Endodermal cell (in vitro differentiated cells): ENCODE measurements around the gene TIAL1. TPM values are rescaled to one million over a fixed set of nuclear protein-coding genes. Genes with fewer than 3 reads are reported as not detected.

Experiments
- DNase-seq: peaks from one replicate; pipeline ENCODE4 v3.0.0-alpha.2; 2017
- H3K27ac ChIP-seq: 2 replicates; pipeline ENCODE4 v1.5.1; 2013; ENCODE audit warnings: mild to moderate bottlenecking, low read depth, low read length, moderate library complexity
- H3K27me3 ChIP-seq: 2 replicates; pipeline ENCODE4 v1.6.1; 2013; ENCODE audit warnings: mild to moderate bottlenecking, low read length, moderate library complexity; ENCODE audit not compliant: insufficient read depth, control insufficient read depth, poor library complexity, severe bottlenecking
- H3K36me3 ChIP-seq: 2 replicates; pipeline ENCODE4 v1.7.0; 2013; ENCODE audit warnings: mild to moderate bottlenecking, low read length, moderate library complexity; ENCODE audit not compliant: control insufficient read depth, insufficient read depth
- H3K4me1 ChIP-seq: one replicate; pipeline ENCODE4 v1.7.0; 2013; ENCODE audit warnings: low read length; ENCODE audit not compliant: control insufficient read depth, insufficient read depth
- H3K4me3 ChIP-seq: 2 replicates; pipeline ENCODE4 v1.5.1; 2013; ENCODE audit warnings: mild to moderate bottlenecking, low read length, moderate library complexity
- H3K9ac ChIP-seq: 2 replicates; pipeline ENCODE4 v1.6.1; 2013; ENCODE audit warnings: mild to moderate bottlenecking, low read length, moderate library complexity; ENCODE audit not compliant: poor library complexity, severe bottlenecking; ENCODE audit errors: extremely low read depth
- H3K9me3 ChIP-seq: 2 replicates; pipeline ENCODE4 v1.6.1; 2013; ENCODE audit warnings: mild to moderate bottlenecking, low read length, moderate library complexity; ENCODE audit not compliant: control insufficient read depth
- H3K27ac Mint-ChIP-seq: 2 replicates; pipeline ENCODE4 v1.8.0; 2020; ENCODE audit warnings: mixed read lengths
- H3K27me3 Mint-ChIP-seq: 2 replicates; pipeline ENCODE4 v1.8.0; 2021; ENCODE audit warnings: mild to moderate bottlenecking, mixed read lengths; ENCODE audit not compliant: insufficient read depth
- H3K36me3 Mint-ChIP-seq: 2 replicates; pipeline ENCODE4 v1.8.0; 2020; ENCODE audit warnings: low read depth, mixed read lengths
- H3K4me1 Mint-ChIP-seq: 2 replicates; pipeline ENCODE4 v1.8.0; 2020; ENCODE audit warnings: mixed read lengths
- H3K4me3 Mint-ChIP-seq: 2 replicates; pipeline ENCODE4 v1.8.0; 2020; ENCODE audit warnings: mild to moderate bottlenecking, moderate library complexity, mixed read lengths
- H3K9me3 Mint-ChIP-seq: 2 replicates; pipeline ENCODE4 v1.8.0; 2020; ENCODE audit warnings: mild to moderate bottlenecking, mixed read lengths
- CTCF ChIP-seq: fragments of 200-600 bp; sonication (generic); conservative IDR thresholded peaks from 2 replicates; pipeline ENCODE4 v1.5.0; 2021; ENCODE audit warnings: antibody characterized with exemption, mild to moderate bottlenecking
- WGBS, 2 experiments: methylation state at CpG; one replicate each; pipeline versions ENCODE4 v1.1.5 to v1.1.7; 2013; ENCODE audit warnings: missing lambda C conversion rate in 2 of 2, mixed read lengths in 1 of 2; ENCODE audit not compliant: insufficient coverage in 1 of 2, insufficient read length in 1 of 2; 5-methylcytosine and 5-hydroxymethylcytosine counted together
- total RNA-seq, 2 donors: library from RNA; stranded (reverse); fragmentation: NEBNext Ultra II Directional in 1 of 2; extraction: Animal tissue kit (Norgen Biotek cat#: 25700) in 1 of 2; gene quantifications; 2 replicates in 1 of 2; 3 replicates in 1 of 2; pipeline ENCODE4 v1.2.1, GENCODE V29; 2021

The TIAL1 gene
- total RNA-seq, 2 donors from 2014 or later = 156 to 176 TPM

DNA sequence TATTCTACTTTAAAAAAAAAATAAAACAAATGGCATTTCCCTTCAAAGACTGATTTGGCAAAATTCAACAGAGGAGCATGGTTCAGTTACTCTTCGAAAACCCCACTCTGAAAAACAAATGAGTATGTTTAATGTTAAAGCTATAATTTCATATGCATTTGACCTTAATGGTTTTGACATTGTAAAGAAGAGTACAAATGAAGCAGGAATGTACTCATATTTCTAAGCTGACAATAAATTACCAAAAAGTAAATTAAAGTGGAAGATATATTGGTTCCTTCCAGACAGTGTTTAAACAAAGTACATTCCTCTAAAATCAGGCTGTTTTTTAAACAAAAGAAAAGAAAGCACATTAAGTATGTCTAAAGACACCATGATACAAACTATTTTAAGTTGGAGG, 70.6 kb downstream of the TIAL1 start:
- no peak for DNase-seq
- H3K9me3 ChIP-seq = no peaks in the 10 kb centered on the region
- no peaks in the 10 kb centered on the region for H3K27me3 ChIP-seq
- no peaks in the 10 kb centered on the region for H3K9me3 Mint-ChIP-seq
- no peaks in the 10 kb centered on the region for H3K36me3 Mint-ChIP-seq
- no peak overlapping the region for H3K27ac Mint-ChIP-seq
- TF ChIP-seq CTCF = no peak
- no peaks in the 10 kb centered on the region for H3K4me1 ChIP-seq
- WGBS, 2 experiments = 100% methylated on average over 1 of the region's 1 CpG; no CpG with 5 or more reads in 1 of the 2 experiments
- no peaks in the 10 kb centered on the region for H3K36me3 ChIP-seq
- H3K4me3 ChIP-seq = no peak overlapping the region
- no peak overlapping the region for H3K4me3 Mint-ChIP-seq
- no peaks in the 10 kb centered on the region for H3K27me3 Mint-ChIP-seq
- H3K9ac ChIP-seq = no peak overlapping the region
- H3K4me1 Mint-ChIP-seq = no peaks in the 10 kb centered on the region
- H3K27ac ChIP-seq = no peak overlapping the region

DNA sequence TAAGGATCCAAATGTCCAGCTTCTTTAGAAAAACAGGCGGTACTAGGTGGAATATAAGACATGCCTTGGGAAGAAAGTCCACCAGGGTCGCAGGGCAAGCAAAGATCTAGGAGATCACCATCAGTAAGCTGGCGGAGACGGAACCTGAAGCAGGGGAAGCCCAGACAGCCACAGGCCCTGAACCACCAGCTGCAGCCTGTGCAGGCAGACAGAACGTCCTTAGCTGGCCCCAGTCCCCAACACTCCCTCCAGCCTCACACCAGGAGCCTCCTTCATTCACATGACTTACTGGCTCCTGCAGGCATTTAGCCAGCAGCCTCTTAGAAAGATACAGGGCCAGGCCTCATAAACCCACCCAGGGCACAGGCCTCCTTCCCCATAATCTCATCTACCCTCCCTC, 71.6 kb downstream of the TIAL1 start:
- no peaks in the 10 kb centered on the region for H3K27me3 ChIP-seq
- H3K4me1 Mint-ChIP-seq = no peaks in the 10 kb centered on the region
- no peaks in the 10 kb centered on the region for H3K9me3 Mint-ChIP-seq
- H3K4me1 ChIP-seq = no peaks in the 10 kb centered on the region
- no peaks in the 10 kb centered on the region for H3K36me3 ChIP-seq
- no peak for DNase-seq
- no peak for TF ChIP-seq CTCF
- no peaks in the 10 kb centered on the region for H3K27me3 Mint-ChIP-seq
- no peak overlapping the region for H3K27ac Mint-ChIP-seq
- no peak overlapping the region for H3K9ac ChIP-seq
- no peaks in the 10 kb centered on the region for H3K9me3 ChIP-seq
- no peak overlapping the region for H3K4me3 Mint-ChIP-seq
- H3K27ac ChIP-seq = no peak overlapping the region
- 94 to 98% methylated on average over 4 to 5 of the region's 5 CpGs for WGBS, 2 experiments
- H3K36me3 Mint-ChIP-seq = no peaks in the 10 kb centered on the region
- no peak overlapping the region for H3K4me3 ChIP-seq

GRCh38 chr10:119524720-119525070, 72.1 kb downstream of the TIAL1 start:
- Histone ChIP-seq H3K27ac (no peak overlapping the region), H3K27me3 (no peaks in the 10 kb centered on the region), H3K9ac (no peak overlapping the region), H3K36me3 (no peaks in the 10 kb centered on the region), H3K9me3 (no peaks in the 10 kb centered on the region), H3K4me3 (no peak overlapping the region), H3K4me1 (no peaks in the 10 kb centered on the region)
- Mint-ChIP-seq H3K27me3 (no peaks in the 10 kb centered on the region), H3K27ac (no peak overlapping the region), H3K4me1 (no peaks in the 10 kb centered on the region), H3K9me3 (no peaks in the 10 kb centered on the region), H3K4me3 (no peak overlapping the region), H3K36me3 (no peaks in the 10 kb centered on the region)
- no peak for DNase-seq
- 93 to 100% methylated on average over 5 to 13 of the region's 13 CpGs for WGBS, 2 experiments
- no peak for TF ChIP-seq CTCF
